ENCODE data around the gene ZSCAN22.
A peak's percentile ranks its signal among the peaks of the same experiment; 100 is the strongest.

The ZSCAN22 gene

GRCh38 chr19:58355908-58356765, 29.3 kb downstream of the ZSCAN22 start:
- peak overlapping the region; percentile 44 for H3K4me3 ChIP-seq (ENCODE audit: low read depth, low read length)
- POLR2A ChIA-PET: interaction anchor here (0.7 to 1.2 kb wide), 5 partner anchors 9 to 113 kb away, joined by 3 to 8 read pairs (median 3); no protein-coding TSS in a partner anchor
- TF ChIP-seq, protein P1, sequence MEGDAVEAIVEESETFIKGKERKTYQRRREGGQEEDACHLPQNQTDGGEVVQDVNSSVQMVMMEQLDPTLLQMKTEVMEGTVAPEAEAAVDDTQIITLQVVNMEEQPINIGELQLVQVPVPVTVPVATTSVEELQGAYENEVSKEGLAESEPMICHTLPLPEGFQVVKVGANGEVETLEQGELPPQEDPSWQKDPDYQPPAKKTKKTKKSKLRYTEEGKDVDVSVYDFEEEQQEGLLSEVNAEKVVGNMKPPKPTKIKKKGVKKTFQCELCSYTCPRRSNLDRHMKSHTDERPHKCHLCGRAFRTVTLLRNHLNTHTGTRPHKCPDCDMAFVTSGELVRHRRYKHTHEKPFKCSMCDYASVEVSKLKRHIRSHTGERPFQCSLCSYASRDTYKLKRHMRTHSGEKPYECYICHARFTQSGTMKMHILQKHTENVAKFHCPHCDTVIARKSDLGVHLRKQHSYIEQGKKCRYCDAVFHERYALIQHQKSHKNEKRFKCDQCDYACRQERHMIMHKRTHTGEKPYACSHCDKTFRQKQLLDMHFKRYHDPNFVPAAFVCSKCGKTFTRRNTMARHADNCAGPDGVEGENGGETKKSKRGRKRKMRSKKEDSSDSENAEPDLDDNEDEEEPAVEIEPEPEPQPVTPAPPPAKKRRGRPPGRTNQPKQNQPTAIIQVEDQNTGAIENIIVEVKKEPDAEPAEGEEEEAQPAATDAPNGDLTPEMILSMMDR (IDR thresholded peaks at IDR 0.05; ENCODE audit: insufficient read depth, low read length, missing control alignments): no peak
- CTCF ChIA-PET: no interaction called here
- no peak for DNase-seq (ENCODE audit: low read depth, low spot score)

DNA sequence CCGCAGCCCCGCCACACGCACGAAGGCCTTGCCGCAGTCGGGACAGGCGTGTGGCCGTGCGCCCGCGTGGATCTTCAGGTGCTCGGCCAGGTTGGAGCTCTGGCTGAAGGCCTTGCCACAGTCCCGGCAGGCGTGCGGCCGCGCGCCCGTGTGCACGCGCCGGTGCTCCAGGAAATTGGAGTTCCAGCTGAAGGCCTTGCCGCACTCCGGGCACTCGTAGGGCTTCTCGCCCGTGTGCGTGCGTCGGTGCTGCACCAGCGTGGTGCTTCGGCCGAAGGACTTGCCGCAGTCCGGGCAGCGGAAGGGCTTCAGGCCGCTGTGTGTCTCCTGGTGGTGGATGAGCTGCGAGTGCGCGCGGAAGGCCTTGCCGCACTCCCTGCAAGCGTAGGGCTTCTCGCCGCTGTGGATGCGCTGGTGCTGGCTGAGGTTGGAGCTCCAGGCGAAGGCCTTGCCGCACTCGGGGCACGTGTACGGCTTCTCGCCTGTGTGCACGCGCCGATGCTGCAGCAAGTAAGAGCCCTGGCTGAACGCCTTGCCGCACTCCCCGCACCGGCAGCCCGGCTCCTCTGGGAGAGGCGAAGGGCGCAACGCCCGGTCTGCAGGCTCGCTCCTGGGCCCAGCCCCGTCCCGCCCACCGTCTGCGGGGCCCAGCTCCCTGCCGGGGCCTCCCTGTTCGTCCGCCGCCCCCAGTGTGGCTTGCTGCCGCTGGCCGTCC, 30.1 kb downstream of the ZSCAN22 start:
- ChIA-PET CTCF (no interaction called here), POLR2A (interaction anchor here (0.7 to 1.2 kb wide), 4 partner anchors 8 to 112 kb away, joined by 3 to 8 read pairs (median 4); no protein-coding TSS in a partner anchor)
- peak overlapping the region; percentile 44 for H3K4me3 ChIP-seq (ENCODE audit: low read depth, low read length)
- no peak for DNase-seq (ENCODE audit: low read depth, low spot score)
- TF ChIP-seq, protein P1 (IDR thresholded peaks at IDR 0.05; ENCODE audit: insufficient read depth, low read length, missing control alignments): no peak

- CTCF ChIA-PET: no interaction called here
Measured at GRCh38 chr19:58357481-58358145, 30.8 kb downstream of the ZSCAN22 start.

DNA sequence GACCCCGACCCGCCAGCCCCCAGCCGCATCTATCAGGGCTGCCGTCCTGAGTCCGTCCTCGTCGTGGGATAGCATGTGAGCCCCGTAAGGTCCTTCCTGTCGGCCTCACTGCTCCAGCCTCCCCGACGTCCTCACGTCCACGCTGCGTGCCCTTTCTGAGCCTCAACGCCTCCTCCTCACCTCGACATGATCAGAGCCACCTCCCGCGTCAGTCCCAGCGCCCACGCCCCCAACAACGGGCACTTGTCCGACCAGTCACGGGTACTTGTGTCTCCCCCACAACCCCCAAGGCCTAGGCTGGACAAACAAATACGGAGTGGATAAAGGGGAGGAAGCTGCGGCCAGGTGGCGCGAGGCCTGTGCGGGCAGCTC, 35.1 kb downstream of the ZSCAN22 start:
- CTCF ChIA-PET: interaction anchor here (1.3 to 1.4 kb wide), 2 partner anchors 12 to 13 kb away, joined by 3 to 4 read pairs; no protein-coding TSS in a partner anchor
- peak overlapping the region; percentile 67 for H3K4me3 ChIP-seq (ENCODE audit: low read depth, low read length)

More at GRCh38 chr19:58357481-58358145, 30.8 kb downstream of the ZSCAN22 start:
- POLR2A ChIA-PET: interaction anchor here (1.1 to 1.2 kb wide), 2 partner anchors 8 to 11 kb away, joined by 4 to 8 read pairs; no protein-coding TSS in a partner anchor
- no peak overlapping the region for H3K4me3 ChIP-seq (ENCODE audit: low read depth, low read length)
- no peak for DNase-seq (ENCODE audit: low read depth, low spot score)
- TF ChIP-seq, protein P1 (IDR thresholded peaks at IDR 0.05; ENCODE audit: insufficient read depth, low read length, missing control alignments): no peak

DNA sequence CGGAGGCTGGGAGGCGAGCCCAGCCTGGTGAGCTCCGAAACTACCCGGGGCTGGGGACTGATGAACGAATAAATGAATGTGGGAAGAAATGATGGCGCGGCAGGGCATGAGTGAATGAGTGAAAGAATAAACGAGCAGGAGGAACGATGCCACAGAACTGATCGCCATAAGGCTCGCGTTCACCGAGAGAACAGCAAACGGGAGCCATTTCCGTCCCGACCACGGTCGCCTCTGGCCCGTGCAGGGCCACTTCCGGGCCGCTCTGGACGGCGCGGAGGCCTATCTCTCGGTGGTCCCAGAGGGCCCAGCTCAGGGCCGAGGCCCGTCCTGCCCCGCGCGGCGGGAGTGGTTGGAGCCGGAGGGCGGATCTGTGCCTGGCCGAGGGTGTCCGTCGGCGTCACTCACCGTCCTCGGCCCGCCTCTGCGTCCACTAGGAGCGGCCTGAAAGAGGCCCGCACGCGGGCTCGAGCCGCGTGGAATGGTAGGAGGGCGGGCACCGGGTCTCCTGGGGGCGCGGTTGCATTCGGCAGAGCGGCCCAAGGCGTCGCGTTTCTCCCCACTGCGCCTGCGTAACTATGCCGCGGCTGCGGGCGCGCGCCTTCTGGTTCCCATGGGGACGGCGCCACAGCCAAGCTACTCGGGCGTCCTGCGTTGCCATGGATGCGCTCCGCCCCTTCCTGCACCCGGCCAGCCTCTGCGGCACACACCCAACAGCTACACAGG, 35.6 kb downstream of the ZSCAN22 start, which contains the start of gene ZNF497:
ZNF497 (minus strand) TSS at position 480 of the 723 bp plus-strand sequence. CDS start 5,116 bp downstream, outside the sequence.
- peak within 1 kb of the TSS; percentile 67 for H3K4me3 ChIP-seq (ENCODE audit: low read depth, low read length)
- ChIA-PET POLR2A (interaction anchor here (0.6 to 1.4 kb wide), 11 partner anchors 11 to 197 kb away, joined by 3 to 22 read pairs (median 3); partner anchors contain the start of genes ZBTB45, ZNF584, ZNF8 and ZSCAN22), CTCF (interaction anchor here (0.8 to 1.4 kb wide), 3 partner anchors 11 to 17 kb away, joined by 3 to 4 read pairs (median 3); no protein-coding TSS in a partner anchor)
- DNase-seq (ENCODE audit: low read depth, low spot score): peak; percentile 66
- TF ChIP-seq, protein P1 (IDR thresholded peaks at IDR 0.05; ENCODE audit: insufficient read depth, low read length, missing control alignments): peak; percentile 2

More for the DNA sequence above, 35.1 kb downstream of the ZSCAN22 start:
- TF ChIP-seq, protein P1 (IDR thresholded peaks at IDR 0.05; ENCODE audit: insufficient read depth, low read length, missing control alignments): no peak
- DNase-seq (ENCODE audit: low read depth, low spot score): no peak
- POLR2A ChIA-PET: interaction anchor here (0.7 to 1.4 kb wide), 6 partner anchors 10 to 198 kb away, joined by 3 to 22 read pairs (median 3); partner anchors contain the start of gene ZSCAN22
